Neuronal stem cell (in vitro differentiated cells): ENCODE data around the gene NRROS.

Experiments used
- DNase-seq: peaks from one replicate; pipeline ENCODE4 v3.0.0-alpha.2; 2013; ENCODE audit warnings: low spot score
- H2AFZ ChIP-seq: one replicate; pipeline ENCODE4 v1.6.1; 2013; ENCODE audit warnings: mild to moderate bottlenecking, low read length, inconsistent platforms
- H2AK5ac ChIP-seq: 2 replicates; pipeline ENCODE4 v1.6.1; 2013; ENCODE audit warnings: low read depth, mild to moderate bottlenecking, inconsistent platforms, low read length, moderate library complexity, mixed read lengths
- H2BK120ac ChIP-seq: 2 replicates; pipeline ENCODE4 v1.6.1; 2013; ENCODE audit warnings: low read depth, mild to moderate bottlenecking, inconsistent platforms, low read length, moderate library complexity, mixed read lengths
- H2BK12ac ChIP-seq: one replicate; pipeline ENCODE4 v1.6.1; 2013; ENCODE audit warnings: low read length, inconsistent platforms
- H2BK15ac ChIP-seq: 2 replicates; pipeline ENCODE4 v1.6.1; 2013; ENCODE audit warnings: mild to moderate bottlenecking, low read length, inconsistent platforms, mixed read lengths
- H2BK5ac ChIP-seq: one replicate; pipeline ENCODE4 v1.6.1; 2013; ENCODE audit warnings: inconsistent platforms, mild to moderate bottlenecking, low read length, moderate library complexity
- H3K14ac ChIP-seq: one replicate; pipeline ENCODE4 v1.6.1; 2013; ENCODE audit warnings: low read length, inconsistent platforms
- H3K18ac ChIP-seq: 2 replicates; pipeline ENCODE4 v1.6.1; 2013; ENCODE audit warnings: low read length, inconsistent platforms
- H3K23ac ChIP-seq: 2 replicates; pipeline ENCODE4 v1.6.1; 2013; ENCODE audit warnings: low read depth, mild to moderate bottlenecking, mixed read lengths, low read length, inconsistent platforms; ENCODE audit not compliant: poor library complexity
- H3K27ac ChIP-seq: replicated peaks from 3 replicates; pipeline ENCODE4 v1.5.1; 2013; ENCODE audit warnings: low read length, inconsistent platforms
- H3K27me3 ChIP-seq, 3 experiments: 2 replicates each; pipeline ENCODE4 v1.6.1; 2013; ENCODE audit warnings: low read length in 3 of 3, mild to moderate bottlenecking in 2 of 3, inconsistent platforms in 1 of 3, low read depth in 1 of 3, mixed read lengths in 1 of 3, moderate library complexity in 1 of 3; ENCODE audit not compliant: control insufficient read depth in 3 of 3, insufficient read depth in 3 of 3
- H3K36me3 ChIP-seq, 2 donors: replicated peaks in 1 of 2; 2 replicates each; pipeline ENCODE4 v1.6.1; 2013; ENCODE audit warnings: low read length in 2 of 2; ENCODE audit not compliant: control insufficient read depth in 2 of 2, insufficient read depth in 2 of 2
- H3K4ac ChIP-seq: 2 replicates; pipeline ENCODE4 v1.6.1; 2013; ENCODE audit warnings: inconsistent platforms, mild to moderate bottlenecking, low read length, moderate library complexity
- H3K4me1 ChIP-seq, 2 donors: 1 replicate in 1 of 2; 2 replicates in 1 of 2; pipeline ENCODE4 v1.6.1; 2013; ENCODE audit warnings: low read length in 2 of 2, low read depth in 1 of 2; ENCODE audit not compliant: control insufficient read depth in 2 of 2, insufficient read depth in 1 of 2
- H3K4me2 ChIP-seq: one replicate; pipeline ENCODE4 v1.6.1; 2013; ENCODE audit warnings: mild to moderate bottlenecking, low read length, inconsistent platforms; ENCODE audit not compliant: insufficient read depth, poor library complexity, severe bottlenecking
- H3K4me3 ChIP-seq, 2 donors: 2 replicates each; pipeline ENCODE4 v1.5.1; 2013; ENCODE audit warnings: low read length in 2 of 2, mild to moderate bottlenecking in 2 of 2, inconsistent platforms in 1 of 2, moderate library complexity in 1 of 2
- H3K79me1 ChIP-seq: one replicate; pipeline ENCODE4 v1.6.1; 2013; ENCODE audit warnings: low read depth, mild to moderate bottlenecking, inconsistent platforms, low read length, moderate library complexity
- H3K9ac ChIP-seq: one replicate; pipeline ENCODE4 v1.6.1; 2013; ENCODE audit warnings: mild to moderate bottlenecking, low read depth, low read length, inconsistent platforms; ENCODE audit not compliant: poor library complexity
- H3K9me3 ChIP-seq, 2 donors: replicated peaks in 1 of 2; 2 replicates each; pipeline versions ENCODE3 to v1.6.1; 2013; ENCODE audit warnings: low read length in 2 of 2, mild to moderate bottlenecking in 2 of 2, inconsistent platforms in 1 of 2, low read depth in 1 of 2, mixed read lengths in 1 of 2, moderate library complexity in 1 of 2; ENCODE audit not compliant: control insufficient read depth in 2 of 2, insufficient read depth in 1 of 2
- H4K8ac ChIP-seq: one replicate; pipeline ENCODE4 v1.6.1; 2013; ENCODE audit warnings: low read depth, mild to moderate bottlenecking, inconsistent platforms, low read length, moderate library complexity
- H4K91ac ChIP-seq: one replicate; pipeline ENCODE4 v1.6.1; 2013; ENCODE audit warnings: low read length, low read depth, mild to moderate bottlenecking, inconsistent platforms; ENCODE audit not compliant: poor library complexity
- WGBS, 2 donors: extraction: QIAGEN DNeasy Blood & Tissue Kit; methylation state at CpG; one replicate each; pipeline ENCODE4 v1.1.7; 2013; ENCODE audit warnings: missing lambda C conversion rate in 2 of 2, mixed read lengths in 1 of 2; ENCODE audit not compliant: insufficient read length in 2 of 2, insufficient replicate concordance in 1 of 2; ENCODE audit errors: extremely low coverage in 2 of 2; 5-methylcytosine and 5-hydroxymethylcytosine counted together

Gene NRROS

GRCh38 chr3:196697270-196697669 lies 57.8 kb downstream of the NRROS start:
- no peak overlapping the region for H2BK15ac ChIP-seq

GRCh38 chr3:196699749-196700148 lies 60.3 kb downstream of the NRROS start:
- Histone ChIP-seq H3K9me3 (no peaks in the 10 kb centered on the region), H3K9ac (no peak overlapping the region), H3K4me1 (no peaks in the 10 kb centered on the region), H3K4me2 (no peak overlapping the region), H4K8ac (no peak overlapping the region), H2AK5ac (no peak overlapping the region), H3K36me3 (no peaks in the 10 kb centered on the region), H3K79me1 (peaks cover 3% of the 10 kb centered on the region), H3K27me3 (peaks cover 0 to 2% (median 0%) of the 10 kb centered on the region in 3 experiments), H2BK15ac (no peak overlapping the region), H2BK5ac (no peak overlapping the region), H3K27ac (no peak overlapping the region), H3K23ac (no peak overlapping the region), H4K91ac (no peak overlapping the region), H2BK120ac (no peak overlapping the region), H2BK12ac (no peak overlapping the region), H3K4ac (no peak overlapping the region), H3K14ac (no peak overlapping the region), H3K18ac (no peak overlapping the region), H3K4me3 (no peak overlapping the region), H2AFZ (peak overlapping the region; percentile 77)
- no peak for DNase-seq
- WGBS, 2 donors: no CpG with 5 or more reads among the region's 7 CpGs

More at GRCh38 chr3:196697270-196697669, 57.8 kb downstream of the NRROS start:
- H3K4ac ChIP-seq: no peak overlapping the region
- no peak overlapping the region for H3K9ac ChIP-seq
- H3K4me2 ChIP-seq: no peak overlapping the region
- H3K27me3 ChIP-seq: peaks cover 0 to 2% (median 0%) of the 10 kb centered on the region in 3 experiments
- H4K8ac ChIP-seq: no peak overlapping the region
- H3K18ac ChIP-seq: no peak overlapping the region
- WGBS, 2 donors: no CpG with 5 or more reads among the region's 5 CpGs
- H3K79me1 ChIP-seq: peaks cover 3% of the 10 kb centered on the region
- no peaks in the 10 kb centered on the region for H3K9me3 ChIP-seq
- H2BK120ac ChIP-seq: no peak overlapping the region
- H3K4me1 ChIP-seq: no peaks in the 10 kb centered on the region
- no peak overlapping the region for H4K91ac ChIP-seq
- H2BK5ac ChIP-seq: no peak overlapping the region
- no peak overlapping the region for H2AK5ac ChIP-seq
- no peak for DNase-seq
- H3K14ac ChIP-seq: no peak overlapping the region
- no peak overlapping the region for H3K4me3 ChIP-seq
- H2AFZ ChIP-seq: no peak overlapping the region
- no peaks in the 10 kb centered on the region for H3K36me3 ChIP-seq
- no peak overlapping the region for H2BK12ac ChIP-seq
- H3K23ac ChIP-seq: no peak overlapping the region
- H3K27ac ChIP-seq: no peak overlapping the region

DNA sequence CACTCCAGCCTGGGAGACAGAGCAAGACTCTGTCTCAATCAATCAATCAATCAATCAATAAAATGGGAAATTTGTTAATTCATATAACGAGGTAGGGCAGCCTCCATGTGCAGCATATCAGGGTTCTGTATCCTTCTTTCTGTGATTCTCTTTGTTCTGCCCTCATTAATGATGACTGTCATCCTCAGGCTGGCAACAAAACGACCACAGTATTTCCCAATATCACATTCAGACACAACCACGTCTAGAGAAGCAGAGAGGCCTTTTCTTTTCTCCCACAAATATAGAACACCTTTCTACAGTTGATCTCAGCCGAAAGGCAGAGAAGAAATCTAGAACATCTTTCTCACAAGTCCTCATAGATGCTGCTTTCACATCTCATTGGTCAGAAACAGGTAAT lies 61.3 kb downstream of the NRROS start:
- H3K4me3 ChIP-seq: no peak overlapping the region
- no peak overlapping the region for H2BK5ac ChIP-seq
- peaks cover 0 to 2% (median 0%) of the 10 kb centered on the region in 3 experiments for H3K27me3 ChIP-seq
- no peak overlapping the region for H3K27ac ChIP-seq
- H3K9me3 ChIP-seq: no peaks in the 10 kb centered on the region
- H2AFZ ChIP-seq: no peak overlapping the region
- no peak overlapping the region for H3K4me2 ChIP-seq
- H4K91ac ChIP-seq: no peak overlapping the region
- no peaks in the 10 kb centered on the region for H3K79me1 ChIP-seq
- no peak overlapping the region for H2BK15ac ChIP-seq
- no peaks in the 10 kb centered on the region for H3K4me1 ChIP-seq
- H3K18ac ChIP-seq: no peak overlapping the region
- no peak overlapping the region for H3K4ac ChIP-seq
- no peak overlapping the region for H3K23ac ChIP-seq
- H3K14ac ChIP-seq: no peak overlapping the region
- DNase-seq: no peak
- H2AK5ac ChIP-seq: no peak overlapping the region
- H2BK120ac ChIP-seq: no peak overlapping the region
- no peak overlapping the region for H3K9ac ChIP-seq
- H4K8ac ChIP-seq: no peak overlapping the region
- H2BK12ac ChIP-seq: no peak overlapping the region
- H3K36me3 ChIP-seq: no peaks in the 10 kb centered on the region
- WGBS, 2 donors: no CpG with 5 or more reads among the region's 4 CpGs

DNA sequence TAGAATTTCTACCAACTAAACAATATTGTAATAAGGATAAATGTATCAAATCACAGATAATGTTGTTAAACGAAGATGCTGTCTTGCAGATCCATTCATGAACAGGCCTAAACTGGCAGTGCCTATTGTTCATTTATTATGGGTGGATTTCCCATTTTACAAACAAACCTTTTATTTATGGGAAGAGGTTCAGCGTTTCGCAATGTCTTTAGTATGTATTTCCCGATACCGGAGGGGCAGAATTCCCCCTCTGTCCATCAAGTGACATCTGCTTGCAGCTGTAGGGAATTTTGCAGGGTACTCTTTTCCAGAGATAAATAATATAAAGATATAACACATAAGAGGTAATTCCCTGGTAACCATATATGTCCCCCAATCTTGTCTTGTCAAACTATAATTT lies 66.8 kb downstream of the NRROS start:
- no peak overlapping the region for H3K9ac ChIP-seq
- H3K36me3 ChIP-seq: no peaks in the 10 kb centered on the region
- no peak overlapping the region for H2AK5ac ChIP-seq
- H2BK15ac ChIP-seq: no peak overlapping the region
- no peak overlapping the region for H2BK12ac ChIP-seq
- H3K4me1 ChIP-seq: peaks cover 0 to 2% of the 10 kb centered on the region in 2 donors
- no peak overlapping the region for H3K18ac ChIP-seq
- no peak overlapping the region for H3K4ac ChIP-seq
- no peak overlapping the region for H3K4me2 ChIP-seq
- no peak overlapping the region for H3K27ac ChIP-seq
- H2BK5ac ChIP-seq: no peak overlapping the region
- peaks cover 0 to 2% (median 0%) of the 10 kb centered on the region in 3 experiments for H3K27me3 ChIP-seq
- H3K23ac ChIP-seq: no peak overlapping the region
- H3K14ac ChIP-seq: no peak overlapping the region
- H4K91ac ChIP-seq: no peak overlapping the region
- H2BK120ac ChIP-seq: no peak overlapping the region
- no peaks in the 10 kb centered on the region for H3K9me3 ChIP-seq
- no peak overlapping the region for H3K4me3 ChIP-seq
- no peaks in the 10 kb centered on the region for H3K79me1 ChIP-seq
- DNase-seq: no peak
- no CpG with 5 or more reads among the region's 5 CpGs for WGBS, 2 donors
- H4K8ac ChIP-seq: no peak overlapping the region
- H2AFZ ChIP-seq: no peak overlapping the region
